ENCODE results near the gene SLC26A8.
"Not testable (repeated sequence)": the region's sequence is repeated elsewhere in the genome, so short reads cannot be mapped to it uniquely, and the experiment has no call there.

The SLC26A8 gene

DNA sequence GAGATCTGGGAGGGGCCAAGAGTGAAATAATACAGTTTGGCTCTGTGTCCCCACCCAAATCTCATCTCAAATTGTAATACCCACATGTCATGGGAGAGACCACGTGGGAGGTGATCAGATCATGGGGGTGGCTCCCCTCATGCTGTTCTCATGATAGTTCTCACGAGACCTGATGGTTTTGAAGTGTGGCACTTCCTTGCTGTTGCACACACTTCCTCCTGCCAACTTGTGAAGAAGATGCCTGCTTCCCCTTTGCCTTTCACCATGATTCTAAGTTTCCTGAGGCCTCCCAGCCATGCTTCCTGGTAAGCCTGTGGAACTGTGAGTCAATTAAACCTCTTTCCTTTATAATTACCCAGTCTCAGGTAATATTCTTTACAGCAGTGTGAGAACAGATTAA, 114.9 kb downstream of the SLC26A8 start:
- DNase-seq (ENCODE audit: low read depth), result not testable (repeated sequence)

- DNase-seq (ENCODE audit: low read depth), result not testable (repeated sequence)
Measured at GRCh38 chr6:35908753-35909401, 115.6 kb downstream of the SLC26A8 start.

GRCh38 chr6:35907750-35908149, 116.7 kb downstream of the SLC26A8 start:
- no peak for DNase-seq (ENCODE audit: low read depth)

DNA sequence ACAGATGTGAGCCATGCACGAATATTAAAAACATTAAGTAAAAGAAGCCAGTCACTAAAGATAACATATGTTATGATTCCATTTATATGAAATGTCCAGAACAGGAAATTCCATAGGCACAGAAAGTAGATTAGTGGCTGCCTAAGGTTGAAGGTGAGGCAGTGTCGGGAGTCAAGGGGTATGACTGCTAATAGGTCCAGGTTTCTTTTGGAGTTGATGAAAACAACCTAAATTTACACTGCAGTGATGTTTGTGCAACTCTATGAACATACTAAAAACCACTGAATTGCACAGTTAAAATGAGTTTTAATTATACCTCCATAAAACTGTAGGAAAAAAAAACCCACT, 118.0 kb downstream of the SLC26A8 start:
- DNase-seq (ENCODE audit: low read depth), result no peak

- DNase-seq (ENCODE audit: low read depth), result no peak
Measured at GRCh38 chr6:35905841-35906498, 118.5 kb downstream of the SLC26A8 start.

DNA sequence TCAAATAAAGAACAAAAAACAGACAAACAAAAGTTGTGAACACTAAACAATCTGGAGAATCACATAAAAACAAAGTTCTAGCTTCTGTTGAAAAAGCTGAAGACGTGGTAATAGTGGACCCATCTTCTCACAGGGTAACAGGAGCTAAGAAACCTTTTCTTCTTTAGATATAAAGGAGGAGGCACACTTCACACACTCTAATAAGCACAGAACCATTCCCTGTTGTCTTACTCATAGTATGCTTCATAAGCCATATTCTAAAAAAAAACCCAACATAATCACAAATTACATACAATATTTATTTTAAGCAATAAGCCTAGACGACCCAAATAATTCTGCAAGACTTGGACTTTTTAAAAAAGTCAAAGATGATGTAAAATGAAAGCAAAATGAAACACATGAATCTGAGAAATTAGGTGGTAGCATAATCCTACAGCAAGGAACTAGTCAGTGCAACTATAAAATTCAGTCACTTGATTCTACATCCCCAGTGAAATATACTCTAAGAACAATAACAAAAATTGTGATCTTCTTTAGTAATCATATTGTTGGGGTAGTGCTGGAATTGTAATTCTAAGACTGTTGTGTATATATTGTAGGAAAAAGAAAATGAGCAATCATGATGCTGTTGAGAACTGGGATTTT, 119.2 kb downstream of the SLC26A8 start:
- no peak for DNase-seq (ENCODE audit: low read depth)

- no peak for DNase-seq (ENCODE audit: low read depth)
Measured at GRCh38 chr6:35903679-35904078, 120.8 kb downstream of the SLC26A8 start.

GRCh38 chr6:35900448-35900847, 124.0 kb downstream of the SLC26A8 start:
- no peak for DNase-seq (ENCODE audit: low read depth)

DNA sequence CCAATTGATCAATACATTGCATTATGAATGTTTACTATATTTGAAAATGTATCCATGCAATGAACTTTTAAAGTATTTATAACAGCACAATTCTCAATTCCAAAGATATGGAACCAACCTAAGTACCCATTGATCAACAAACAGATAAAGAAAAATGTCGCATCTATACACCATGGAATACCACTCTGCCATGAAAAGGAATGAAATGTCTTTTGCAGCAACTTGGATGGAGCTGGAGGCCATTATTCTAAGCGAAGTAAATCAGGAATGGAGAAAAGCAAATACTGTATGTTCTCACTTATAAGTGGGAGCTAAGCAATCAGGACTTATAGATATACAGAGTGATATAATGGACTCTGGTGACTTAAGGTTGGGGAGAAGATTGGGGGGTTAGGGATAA, 126.4 kb downstream of the SLC26A8 start:
- no peak for DNase-seq (ENCODE audit: low read depth)

- DNase-seq (ENCODE audit: low read depth), result no peak
Measured at GRCh38 chr6:35897486-35897885, 127.0 kb downstream of the SLC26A8 start.

- no peak for DNase-seq (ENCODE audit: low read depth)
Measured at GRCh38 chr6:35897036-35897435, 127.4 kb downstream of the SLC26A8 start.

DNA sequence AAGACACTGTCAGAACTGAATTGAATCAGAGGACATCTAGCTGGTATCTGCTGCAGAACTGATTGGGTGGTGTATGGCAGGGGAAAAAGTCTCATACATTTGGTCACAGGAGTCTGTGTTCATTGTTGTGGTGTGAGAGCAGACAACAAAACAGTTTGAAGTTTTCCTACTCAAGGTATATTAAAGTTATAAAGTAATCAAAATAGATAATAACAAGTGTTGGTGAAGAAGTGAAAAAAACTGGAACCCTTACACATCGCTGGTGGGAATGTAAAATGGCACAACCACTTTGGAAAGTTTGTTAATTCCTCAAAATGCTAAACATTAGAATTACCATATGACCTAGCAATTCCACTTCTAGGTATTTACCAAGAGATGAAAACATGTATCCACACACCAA, 128.2 kb downstream of the SLC26A8 start:
- no peak for DNase-seq (ENCODE audit: low read depth)

DNA sequence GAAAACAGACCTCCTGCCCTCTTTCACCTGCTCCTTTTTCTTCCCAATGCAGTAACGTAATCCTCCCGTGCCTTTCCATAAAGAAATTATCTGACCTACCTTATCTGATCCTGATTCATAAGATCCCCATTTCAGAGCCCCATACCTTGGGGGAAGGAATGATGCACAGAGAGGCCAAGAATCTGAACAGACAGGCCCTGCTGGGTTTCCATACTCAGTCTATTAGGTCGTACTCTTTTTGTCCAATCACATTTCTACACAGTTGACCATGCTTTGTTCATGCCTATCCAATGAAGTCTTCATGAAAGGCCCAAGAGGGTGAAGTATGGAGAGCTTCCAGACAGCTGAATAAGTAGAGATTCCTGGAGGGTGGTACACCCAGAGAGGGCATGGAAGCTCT, 128.9 kb downstream of the SLC26A8 start:
- DNase-seq (ENCODE audit: low read depth), result no peak

DNA sequence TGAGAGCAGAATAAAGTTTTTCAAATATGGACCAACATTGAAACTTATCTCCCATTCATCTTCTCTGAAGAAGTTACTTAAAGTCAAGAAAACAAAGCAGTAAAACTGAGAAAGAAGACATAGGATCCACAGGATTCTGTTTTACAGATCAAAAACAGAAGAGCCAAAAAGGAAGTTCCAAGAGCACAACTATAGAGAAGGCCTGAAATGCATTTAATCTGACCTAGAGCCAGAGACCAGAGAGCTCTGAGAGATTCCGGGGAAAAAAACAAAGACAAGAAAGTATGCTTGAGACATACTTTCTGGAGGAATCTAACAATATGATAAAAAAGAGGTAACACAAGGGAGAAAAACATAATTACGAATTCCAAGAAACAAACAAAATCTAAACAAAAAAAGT, 129.7 kb downstream of the SLC26A8 start:
- DNase-seq (ENCODE audit: low read depth), result no peak

Measured in HS-5 (cell line).